NCI-H187 (cell line): ENCODE results near the gene CCDC148.
"Not testable (repeated sequence)": the region's sequence is repeated elsewhere in the genome, so short reads cannot be mapped to it uniquely, and the experiment has no call there.

Experiments
- DNase-seq, 2 experiments: peaks; one replicate each; lab custom pipeline; 2025; lab: John Stamatoyannopoulos, UW

CCDC148 gene

DNA sequence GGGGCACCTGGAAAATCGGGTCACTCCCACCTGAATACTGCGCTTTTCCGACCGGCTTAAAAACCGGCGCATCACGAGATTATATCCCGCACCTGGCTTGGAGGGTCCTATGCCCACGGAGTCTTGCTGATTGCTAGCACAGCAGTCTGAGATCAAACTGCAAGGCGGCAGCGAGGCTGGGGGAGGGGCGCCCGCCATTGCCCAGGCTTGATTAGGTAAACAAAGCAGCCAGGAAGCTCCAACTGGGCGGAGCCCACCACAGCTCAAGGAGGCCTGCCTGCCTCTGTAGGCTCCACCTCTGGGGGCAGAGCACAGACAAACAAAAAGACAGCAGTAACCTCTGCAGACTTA is 105.1 kb downstream of the CCDC148 start:
- not testable (repeated sequence) for DNase-seq

DNA sequence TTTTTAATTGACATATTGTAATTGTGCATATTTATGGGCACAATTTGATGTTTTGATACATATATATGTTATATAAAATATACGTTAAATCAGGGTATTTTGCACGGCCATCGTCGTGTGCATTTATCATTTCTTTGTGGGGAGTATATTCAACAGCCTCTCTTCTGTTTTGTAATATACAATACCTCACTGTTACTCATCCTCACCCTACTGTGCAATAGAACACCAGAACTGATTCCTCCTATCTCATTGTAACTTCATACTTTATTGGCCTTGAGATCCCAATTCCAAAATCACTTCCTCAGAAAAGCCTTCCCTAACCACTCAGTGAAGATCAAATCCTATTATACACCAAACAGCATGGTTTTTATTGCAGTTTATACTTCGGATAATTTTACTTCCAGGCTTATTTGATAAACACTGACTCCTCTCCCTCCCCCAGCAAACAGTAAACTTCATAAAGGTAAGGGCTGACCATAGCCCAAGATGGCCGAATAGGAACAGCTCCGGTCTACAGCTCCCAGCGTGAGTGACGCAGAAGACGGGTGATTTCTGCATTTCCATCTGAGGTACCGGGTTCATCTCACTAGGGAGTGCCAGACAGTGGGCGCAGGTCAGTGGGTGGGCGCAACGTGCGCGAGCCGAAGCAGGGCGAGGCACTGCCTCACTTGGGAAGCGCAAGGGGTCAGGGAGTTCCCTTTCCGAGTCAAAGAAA is 105.6 kb downstream of the CCDC148 start:
- not testable (repeated sequence) for DNase-seq

DNA sequence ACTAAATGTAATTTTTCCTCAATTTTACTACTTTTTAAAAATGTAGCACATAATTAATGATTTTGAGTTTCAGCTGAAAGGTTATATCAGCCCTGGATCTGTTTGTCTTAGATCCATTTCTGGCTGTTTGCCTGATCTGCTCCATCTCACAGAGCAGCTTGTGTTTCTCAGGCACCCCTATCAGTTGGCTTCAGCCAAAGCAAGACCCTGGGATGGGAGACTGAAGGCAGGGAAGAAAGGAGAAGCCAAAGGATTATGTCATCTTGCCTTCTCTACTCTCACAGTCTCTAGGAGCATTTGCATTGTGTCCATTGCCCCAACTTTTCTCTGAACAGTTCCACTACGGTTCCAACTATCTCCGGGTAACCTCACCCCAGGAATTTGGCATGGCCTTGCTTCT is 110.5 kb downstream of the CCDC148 start:
- no peak for DNase-seq

DNA sequence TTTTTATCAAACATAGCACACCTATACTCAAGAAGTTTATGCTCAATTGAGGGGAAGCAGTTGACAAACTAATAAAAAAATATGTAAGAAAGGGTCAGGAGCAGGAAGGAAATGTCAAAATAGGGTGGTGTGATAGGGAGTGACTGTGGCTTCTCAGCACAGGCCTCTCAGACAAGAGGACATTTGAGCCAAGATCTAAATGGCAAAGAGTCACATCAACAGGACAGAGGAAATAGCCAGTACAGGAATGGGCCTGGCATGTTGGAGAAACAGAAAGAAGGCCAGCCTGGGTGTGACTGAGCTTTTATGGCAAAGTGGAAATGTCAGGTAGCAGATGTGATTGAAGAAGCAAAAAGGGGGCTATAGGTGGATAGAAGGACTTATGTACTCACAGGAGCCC is 117.0 kb downstream of the CCDC148 start:
- DNase-seq: no peak

DNA sequence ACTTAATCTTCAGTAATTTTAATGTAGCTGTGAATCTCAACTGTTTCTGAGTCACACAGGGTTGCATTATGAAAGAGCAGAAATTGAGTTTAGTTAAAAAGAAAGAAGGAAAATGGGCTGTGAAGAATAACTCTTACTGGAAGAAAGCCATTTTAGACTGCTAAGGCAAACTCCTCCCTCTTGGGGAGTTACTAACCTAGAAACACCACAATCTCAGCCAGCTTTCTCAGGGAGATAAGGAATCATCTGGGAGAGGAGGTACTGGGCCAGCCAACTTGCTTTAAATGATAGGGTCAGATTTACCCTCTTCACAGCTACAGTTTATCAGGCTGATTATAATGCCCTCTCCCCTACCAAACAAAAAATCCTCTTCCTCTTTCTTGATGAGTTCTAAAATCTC is 119.5 kb downstream of the CCDC148 start:
- no peak for DNase-seq

DNA sequence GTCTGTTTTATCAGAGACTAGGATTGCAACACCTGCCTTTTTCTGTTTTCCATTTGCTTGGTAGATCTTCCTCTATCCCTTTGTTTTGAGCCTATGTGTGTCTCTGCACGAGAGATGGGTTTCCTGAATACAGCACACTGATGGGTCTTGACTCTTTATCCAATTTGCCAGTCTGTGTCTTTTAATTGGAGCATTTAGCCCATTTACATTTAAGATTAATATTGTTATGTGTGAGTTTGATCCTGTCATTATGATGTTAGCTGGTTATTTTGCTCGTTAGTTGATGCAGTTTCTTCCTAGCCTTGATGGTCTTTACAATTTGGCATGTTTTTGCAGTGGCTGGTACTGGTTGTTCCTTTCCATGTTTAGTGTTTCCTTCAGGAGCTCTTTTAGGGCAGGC is 124.8 kb downstream of the CCDC148 start:
- DNase-seq: not testable (repeated sequence)

DNA sequence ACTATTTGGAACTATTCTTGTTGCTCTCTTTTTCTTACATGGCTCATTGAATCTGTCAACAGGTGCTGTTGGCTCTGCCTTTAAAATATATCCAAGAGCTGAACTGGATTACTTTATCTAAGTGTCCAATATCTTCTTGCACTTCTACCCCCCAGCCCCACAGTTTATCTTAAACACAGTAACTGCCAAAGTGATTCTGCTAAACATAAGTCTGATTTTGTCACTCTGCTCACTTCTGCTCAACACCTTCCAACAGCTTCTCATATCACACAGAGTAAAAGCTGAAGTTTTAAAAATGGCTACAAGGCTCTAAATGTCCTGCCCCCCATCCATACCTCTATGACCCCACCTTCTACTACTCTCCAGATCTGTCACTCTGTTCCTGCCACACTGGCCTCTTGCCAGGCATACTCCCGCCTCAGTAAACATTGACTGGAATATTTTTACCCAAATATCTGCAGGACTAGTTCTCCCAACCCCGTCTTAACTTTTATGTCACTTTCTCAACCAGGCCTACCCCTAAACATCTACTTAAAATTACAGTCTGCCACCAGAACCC is 130.7 kb downstream of the CCDC148 start:
- DNase-seq: no peak

DNA sequence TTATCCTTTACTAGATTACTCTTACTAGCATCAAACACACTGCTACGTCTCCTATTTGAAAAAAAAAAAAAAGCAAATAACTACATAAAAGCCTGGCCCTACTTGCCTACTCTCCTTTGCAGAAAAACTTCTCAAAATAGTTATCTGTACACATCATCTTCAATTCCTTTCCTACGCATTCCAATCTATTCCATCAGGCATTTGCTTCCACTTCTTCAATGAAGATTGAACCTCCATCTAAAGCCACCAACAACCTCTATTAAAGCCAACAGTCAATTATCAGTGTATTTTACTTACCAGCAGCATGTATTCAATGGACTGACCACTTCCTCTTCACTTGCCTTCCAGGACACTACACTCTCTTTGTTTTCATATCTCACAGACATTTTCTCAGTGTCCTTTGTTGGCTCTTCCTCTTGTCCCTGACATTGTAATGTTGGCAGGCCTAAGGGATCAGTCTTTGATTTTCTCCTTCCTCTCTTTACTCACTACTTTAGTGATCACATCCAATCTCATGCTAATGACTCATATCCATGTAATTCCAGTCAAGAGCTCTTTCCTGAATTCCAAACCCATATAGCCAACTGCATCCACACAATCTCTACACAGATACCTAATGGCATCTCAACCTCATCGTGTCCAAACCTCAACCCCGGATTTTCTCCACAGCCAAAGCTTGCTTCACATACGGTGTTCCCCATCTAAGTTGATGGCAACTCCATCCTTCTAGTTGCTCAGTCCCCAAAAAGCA is 131.3 kb downstream of the CCDC148 start:
- no peak for DNase-seq

DNA sequence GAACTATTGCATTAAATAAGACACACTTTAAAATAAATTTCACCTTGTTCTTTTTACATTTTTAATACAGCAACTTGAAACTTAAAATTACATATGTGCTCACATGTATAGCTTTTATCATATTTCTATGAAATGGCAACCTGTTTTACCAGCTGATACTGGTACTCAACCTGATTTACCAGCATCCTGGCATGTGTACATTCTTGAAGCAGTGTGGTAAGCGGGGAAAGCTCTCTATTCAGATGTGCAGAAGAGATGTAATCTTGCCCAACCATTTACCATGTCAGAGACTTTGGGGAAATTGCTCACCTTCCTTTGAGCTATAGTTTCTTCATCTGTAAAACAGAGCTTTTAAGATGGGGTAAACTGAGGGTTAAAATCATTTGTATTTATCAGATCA is 133.2 kb downstream of the CCDC148 start:
- no peak for DNase-seq

DNA sequence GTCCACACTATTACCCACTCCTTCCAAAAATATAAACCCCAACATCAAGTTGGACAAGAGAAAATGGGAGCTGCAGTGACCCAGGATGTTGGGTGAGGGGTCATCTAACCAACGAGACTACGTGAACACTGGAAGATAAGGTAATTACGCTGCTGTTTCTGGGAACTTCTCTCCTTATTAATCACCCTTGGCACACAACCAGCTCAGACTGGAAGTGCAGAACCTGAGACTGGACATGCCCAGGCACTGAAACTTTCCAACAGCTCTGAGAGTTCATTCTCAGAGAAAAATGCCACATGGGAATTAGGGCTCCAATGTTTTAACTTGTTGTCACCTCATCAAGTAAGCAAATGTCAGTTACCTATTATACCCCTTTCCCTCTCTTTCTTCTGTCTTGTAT is 135.3 kb downstream of the CCDC148 start:
- DNase-seq: no peak

DNA sequence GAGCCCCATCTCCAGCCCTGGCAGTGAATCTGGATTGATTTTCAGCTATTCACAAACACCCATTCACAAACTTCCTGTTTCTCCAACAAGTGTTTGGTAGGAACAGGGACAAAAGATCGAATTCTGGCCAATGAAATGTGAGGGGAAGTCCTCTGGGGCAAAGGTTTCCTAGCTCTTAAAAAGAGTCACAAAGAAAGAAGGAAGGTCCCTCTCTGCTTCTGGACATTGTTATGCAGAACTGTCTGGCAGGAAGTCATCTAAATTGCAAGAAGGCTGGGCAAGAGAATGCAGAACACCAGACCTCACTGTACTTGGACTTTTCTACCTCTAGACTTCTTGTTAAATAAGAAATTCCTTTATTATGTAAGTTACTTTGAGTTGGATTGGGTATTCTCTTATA is 137.3 kb downstream of the CCDC148 start:
- no peak for DNase-seq

DNA sequence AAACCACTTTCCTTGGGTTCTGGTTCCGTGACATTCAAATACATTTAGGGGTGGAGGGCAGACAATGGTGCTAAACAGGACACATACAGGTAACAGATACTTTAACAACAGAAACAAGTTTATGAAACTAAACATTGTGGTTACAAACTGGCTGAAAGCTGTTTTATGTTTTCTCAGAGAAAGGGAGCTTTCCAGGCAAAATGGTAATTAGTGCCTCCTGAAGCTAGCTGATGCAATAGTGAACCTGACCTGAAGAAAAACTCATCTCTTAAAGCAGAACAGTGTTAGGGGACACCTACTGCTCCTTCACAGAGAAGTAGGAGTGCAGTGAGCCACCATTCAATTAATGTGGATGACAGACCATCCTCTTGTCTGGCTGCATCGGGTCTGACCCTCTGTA is 138.9 kb downstream of the CCDC148 start:
- no peak for DNase-seq

DNA sequence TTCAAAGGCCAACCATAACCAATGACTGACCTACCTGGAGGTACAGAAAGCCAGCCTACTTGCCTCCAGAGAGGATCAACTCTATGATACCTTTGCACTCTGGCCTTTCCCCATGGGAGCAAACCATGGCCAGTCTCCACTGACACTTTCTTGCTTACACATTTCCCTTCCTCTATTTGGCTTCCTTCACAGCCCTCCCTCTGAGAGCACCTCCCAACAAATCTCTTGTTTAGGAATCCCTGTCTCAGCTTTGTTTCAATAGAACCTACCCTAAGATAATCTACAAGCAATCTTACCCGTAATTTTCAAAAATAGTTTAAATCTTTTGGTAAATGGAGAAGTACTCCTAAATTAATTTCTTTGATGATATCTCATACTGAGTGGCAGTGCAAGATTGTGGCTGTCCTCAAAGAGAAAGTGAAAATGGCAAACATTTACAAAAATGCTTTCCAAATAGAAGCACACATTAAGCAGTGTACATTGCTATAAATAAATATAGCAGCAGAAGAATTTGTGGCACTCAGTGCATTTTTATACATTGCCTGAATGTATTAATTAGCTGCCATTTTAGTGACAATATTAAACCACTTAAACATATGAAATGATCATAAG is 140.6 kb downstream of the CCDC148 start:
- no peak for DNase-seq

DNA sequence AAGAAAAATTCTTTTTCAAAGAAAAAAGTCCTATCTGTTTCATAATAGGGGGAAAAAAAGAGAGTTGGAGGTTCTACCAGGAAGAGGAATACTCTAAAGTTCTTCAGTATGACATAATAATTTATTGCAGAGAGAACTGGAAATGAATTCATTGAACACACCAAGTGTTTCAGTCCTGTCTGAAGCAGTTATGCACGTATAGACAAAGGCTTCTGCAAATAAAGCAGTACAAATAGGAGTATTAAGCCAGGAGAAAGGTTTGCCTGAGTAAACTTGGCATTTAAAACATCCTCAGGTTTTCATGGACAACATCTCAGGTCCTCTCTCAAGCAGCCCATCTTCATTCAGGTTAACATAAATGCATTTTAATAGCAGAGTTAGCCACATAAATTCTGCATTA is 141.6 kb downstream of the CCDC148 start:
- DNase-seq: no peak

DNA sequence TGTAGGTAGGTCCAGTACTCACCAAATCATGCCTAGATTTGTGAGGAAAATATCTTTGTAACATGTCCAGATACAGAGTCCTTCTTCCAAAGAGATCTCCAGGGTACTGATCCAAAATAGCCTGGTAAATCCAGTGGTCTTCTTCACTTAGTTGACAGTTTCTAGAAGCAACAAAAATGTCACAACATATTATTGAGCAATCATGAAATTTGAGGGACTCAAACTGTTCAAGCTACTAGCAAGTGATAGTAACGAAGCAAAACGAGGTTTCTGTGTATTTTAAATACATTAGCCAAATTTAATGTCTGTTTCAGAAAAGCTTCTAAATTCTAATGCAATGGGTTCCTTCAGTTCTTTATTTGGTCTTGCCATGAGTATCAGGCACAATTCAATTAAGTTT is 142.8 kb downstream of the CCDC148 start:
- DNase-seq: no peak

DNA sequence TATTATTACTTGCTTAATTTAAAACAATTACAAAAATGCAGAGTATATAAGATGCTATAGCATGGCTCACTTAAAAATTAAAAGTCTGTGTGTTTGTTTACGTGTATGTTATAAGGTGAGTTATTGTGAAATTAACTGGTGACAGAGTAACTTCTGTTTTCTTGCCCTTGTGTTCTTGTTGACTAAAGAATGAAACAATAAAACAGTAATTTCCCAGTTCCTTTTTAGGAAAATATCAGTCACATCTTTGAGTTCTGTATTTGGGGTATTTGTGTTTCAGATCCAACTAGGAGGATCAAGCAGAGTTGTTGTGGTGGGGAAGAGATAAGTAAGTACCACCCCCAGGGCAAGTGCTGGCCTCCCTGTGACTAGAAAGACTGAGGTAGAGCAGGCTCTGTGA is 143.6 kb downstream of the CCDC148 start:
- no peak for DNase-seq

DNA sequence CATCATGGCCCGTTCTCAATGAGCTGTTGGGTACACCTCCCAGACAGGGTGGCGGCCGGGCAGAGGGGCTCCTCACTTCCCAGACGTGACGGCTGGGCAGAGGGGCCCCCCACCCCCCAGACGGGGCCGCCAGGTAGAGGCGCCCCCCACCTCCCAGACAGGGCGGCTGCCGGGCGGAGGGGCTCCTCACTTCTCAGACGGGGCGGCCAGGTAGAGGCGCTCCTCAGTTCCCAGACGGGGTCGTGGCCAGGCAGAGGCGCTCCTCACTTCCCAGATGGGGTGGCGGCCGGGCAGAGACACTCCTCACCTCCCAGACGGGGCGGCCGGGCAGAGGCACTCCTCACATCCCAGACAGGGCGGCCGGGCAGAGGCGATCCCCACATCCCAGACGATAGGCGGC is 146.1 kb downstream of the CCDC148 start:
- DNase-seq: not testable (repeated sequence)

DNA sequence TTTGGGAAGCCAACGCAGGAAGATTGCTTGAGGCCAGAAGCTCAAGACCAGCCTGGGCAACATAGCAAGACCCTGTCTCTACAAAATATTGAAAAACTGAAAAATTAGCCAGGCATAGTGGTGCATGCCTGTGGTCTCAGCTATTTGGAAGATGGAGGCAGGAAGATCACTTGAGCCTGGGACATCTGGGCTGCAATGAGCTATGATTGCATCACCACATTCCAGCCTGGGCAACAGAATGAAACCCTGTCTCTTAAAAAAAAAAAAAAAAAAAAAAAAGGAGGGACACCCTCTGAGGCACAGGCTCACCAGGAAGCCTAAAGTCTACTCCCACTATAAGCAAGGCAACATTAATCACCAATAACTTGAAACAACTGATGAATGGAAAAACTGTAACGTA is 151.1 kb downstream of the CCDC148 start:
- DNase-seq: no peak

DNA sequence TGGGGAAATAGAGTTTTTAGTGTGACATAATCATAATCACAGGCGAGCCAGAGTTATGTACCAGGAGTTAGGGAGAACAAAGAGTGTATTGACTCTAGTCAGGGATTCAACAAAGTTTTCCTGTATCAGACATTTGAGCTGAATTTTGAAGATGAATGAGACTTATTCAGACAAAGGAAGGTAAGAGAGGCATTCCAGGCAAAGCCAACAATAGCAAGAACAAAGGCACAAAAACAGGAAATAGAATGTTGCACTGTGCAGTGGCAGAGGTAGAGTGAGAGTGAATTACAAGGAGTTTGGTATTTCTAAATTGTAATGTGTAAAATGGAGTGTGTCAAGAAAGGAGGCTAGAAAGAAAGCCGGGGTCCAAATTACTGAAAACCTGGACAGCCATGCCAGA is 156.2 kb downstream of the CCDC148 start:
- no peak for DNase-seq

DNA sequence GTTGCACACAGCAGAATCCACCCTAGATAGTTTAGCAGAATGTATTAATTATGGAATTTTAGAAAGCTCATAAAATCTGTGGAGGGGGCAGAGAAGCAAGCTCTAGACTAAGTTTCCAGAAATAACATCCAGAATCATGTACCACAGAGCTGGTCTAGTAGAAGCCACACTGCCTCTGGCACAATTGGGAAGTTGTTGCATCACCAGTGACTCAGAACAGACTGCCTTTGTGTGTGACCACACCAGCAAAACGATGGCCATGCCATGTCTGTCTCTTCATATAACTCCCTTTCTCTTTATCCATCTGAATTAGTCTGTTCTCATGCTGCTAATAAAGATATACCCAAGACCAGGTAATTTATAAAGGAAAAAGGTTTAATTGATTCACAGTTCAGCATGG is 158.9 kb downstream of the CCDC148 start:
- DNase-seq: no peak

DNA sequence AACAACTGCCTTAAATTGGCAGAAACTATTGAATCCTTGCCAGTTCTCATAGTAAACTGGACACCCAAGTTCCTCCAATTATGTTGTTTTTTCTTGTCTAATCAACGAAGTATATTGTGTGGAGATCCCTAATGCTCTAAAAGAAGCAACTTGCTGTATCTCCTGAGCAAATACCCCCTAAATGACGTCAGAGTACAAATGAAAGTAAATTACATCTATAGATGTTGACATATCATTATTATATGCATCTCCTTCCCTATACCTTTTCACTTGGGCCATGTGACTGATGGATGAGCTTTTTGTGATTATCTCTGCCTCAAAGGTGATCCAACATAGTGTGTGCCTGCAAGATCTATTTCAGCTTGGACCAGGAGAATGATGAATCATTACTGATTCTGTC is 159.4 kb downstream of the CCDC148 start:
- DNase-seq: no peak

DNA sequence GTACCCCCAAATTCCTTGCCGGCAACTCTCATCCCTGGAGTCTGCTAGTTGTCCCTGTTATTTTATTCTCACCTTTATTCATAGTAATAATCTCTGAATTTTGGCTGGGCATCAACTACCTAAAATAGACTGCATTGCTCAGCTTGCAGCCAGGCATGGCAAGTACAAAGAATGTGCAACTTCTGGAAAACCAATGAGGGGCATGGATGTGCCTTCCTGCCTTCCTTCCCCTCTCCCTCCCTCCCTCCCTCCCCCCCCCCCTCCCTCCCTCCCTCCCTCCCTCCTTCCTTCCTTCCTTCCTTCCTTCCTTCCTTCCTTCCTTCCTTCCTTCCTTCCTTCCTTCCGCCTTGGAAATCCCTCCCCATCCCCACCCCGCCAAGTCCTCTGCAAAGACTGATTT is 162.8 kb downstream of the CCDC148 start:
- DNase-seq: no peak

DNA sequence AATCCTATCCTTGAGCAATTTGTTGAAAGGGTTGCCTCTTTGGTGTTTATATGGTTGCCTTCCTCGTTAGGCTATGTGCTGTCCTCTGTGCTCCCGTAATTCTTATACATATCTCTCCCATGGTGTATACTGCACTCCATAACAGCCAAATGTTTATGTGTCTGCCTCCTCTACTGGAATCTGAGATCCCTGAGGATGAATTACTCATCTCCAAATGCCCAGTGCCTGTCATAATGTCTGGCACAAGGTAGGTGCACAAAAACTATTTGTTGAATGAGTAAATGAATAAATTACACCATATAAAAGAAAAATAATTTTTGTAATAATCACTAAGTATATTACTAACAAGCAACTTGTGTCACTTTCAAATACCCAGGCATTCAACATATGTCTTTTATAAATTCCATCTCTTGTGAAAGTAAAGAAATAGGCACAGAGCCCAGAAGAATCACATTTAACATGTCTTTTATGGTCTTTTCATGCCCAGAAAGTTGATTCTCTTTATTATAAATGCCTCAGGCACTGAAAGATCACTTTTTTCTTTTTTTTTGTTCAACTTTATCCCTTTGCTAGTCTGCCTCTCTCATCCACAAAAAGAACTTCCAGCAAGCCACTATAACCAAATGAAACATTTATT is 164.9 kb downstream of the CCDC148 start:
- DNase-seq: no peak
